Colonic mucosa (tissue), 4 donors: Measurements from ENCODE around the gene TBC1D8. TPM values are rescaled to one million over a fixed set of nuclear protein-coding genes. Genes with fewer than 3 reads are reported as not detected.

Experiments used
- DNase-seq: peaks from one replicate; pipeline ENCODE4 v3.0.0-alpha.2; 2020
- H3K27ac ChIP-seq: fragments of 200-600 bp; one replicate; pipeline ENCODE4 v1.8.0; 2021
- H3K27me3 ChIP-seq: fragments of 200-600 bp; one replicate; pipeline ENCODE4 v1.8.0; 2021
- H3K36me3 ChIP-seq: fragments of 200-600 bp; one replicate; pipeline ENCODE4 v1.8.0; 2021
- H3K4me1 ChIP-seq: fragments of 200-600 bp; one replicate; pipeline ENCODE4 v1.8.0; 2021; ENCODE audit warnings: mild to moderate bottlenecking
- H3K4me3 ChIP-seq: fragments of 200-600 bp; one replicate; pipeline ENCODE4 v1.8.0; 2021
- H3K9ac ChIP-seq, 2 donors: one replicate each; pipeline ENCODE4 v1.7.0; 2013; ENCODE audit warnings: control low read depth in 2 of 2, low read depth in 2 of 2, low read length in 2 of 2
- H3K9me3 ChIP-seq: fragments of 200-600 bp; one replicate; pipeline ENCODE4 v1.8.0; 2021
- intact Hi-C: fragments of 100-400 bp; cut with DNase I; formaldehyde crosslinking; loops from one replicate; pipeline ENCODE4 v1.14.1; 2022
- total RNA-seq, 2 donors: library from RNA; stranded (reverse); fragmentation: NEBNext Ultra II Directional in 1 of 2; extraction: Animal tissue kit (Norgen Biotek cat#: 25700) in 1 of 2; gene quantifications; one replicate each; pipeline ENCODE4 v1.2.1, GENCODE V29; 2021
- TF ChIP-seq, protein P1 (sequence below): fragments of 200-600 bp; IDR thresholded peaks from one replicate; pipeline ENCODE4 v1.8.0; 2022; ENCODE audit warnings: antibody characterized with exemption, mild to moderate bottlenecking
- donor health status: healthy.
- donor health status: DM: no; HTN: no; CAD: no.
- donor health status: DM: no; HTN: no; CAD: no.

TBC1D8 gene
- total RNA-seq, 2 donors from 2014 or later, result 10.3 to 11.8 TPM

DNA sequence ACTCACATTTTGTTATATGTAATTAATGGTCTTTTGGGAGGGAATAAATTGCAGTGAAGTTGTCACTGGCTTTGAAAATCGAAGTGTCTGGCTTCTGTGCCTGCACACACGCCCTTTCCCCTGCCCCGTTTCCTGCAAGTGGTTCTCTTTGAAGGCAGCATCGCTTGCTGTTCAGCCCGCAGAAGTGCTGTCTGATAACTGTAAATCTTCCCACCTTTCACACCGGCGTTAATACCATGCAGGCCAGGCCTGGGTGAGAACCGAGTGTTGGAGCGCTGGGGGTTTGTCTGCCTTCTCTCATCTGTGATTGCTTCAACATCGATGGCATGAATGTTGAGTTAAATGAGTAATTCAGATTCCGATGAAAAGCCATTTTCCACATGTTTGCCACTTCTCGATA, 187.0 kb downstream of the TBC1D8 start:
- TF ChIP-seq, protein P1, sequence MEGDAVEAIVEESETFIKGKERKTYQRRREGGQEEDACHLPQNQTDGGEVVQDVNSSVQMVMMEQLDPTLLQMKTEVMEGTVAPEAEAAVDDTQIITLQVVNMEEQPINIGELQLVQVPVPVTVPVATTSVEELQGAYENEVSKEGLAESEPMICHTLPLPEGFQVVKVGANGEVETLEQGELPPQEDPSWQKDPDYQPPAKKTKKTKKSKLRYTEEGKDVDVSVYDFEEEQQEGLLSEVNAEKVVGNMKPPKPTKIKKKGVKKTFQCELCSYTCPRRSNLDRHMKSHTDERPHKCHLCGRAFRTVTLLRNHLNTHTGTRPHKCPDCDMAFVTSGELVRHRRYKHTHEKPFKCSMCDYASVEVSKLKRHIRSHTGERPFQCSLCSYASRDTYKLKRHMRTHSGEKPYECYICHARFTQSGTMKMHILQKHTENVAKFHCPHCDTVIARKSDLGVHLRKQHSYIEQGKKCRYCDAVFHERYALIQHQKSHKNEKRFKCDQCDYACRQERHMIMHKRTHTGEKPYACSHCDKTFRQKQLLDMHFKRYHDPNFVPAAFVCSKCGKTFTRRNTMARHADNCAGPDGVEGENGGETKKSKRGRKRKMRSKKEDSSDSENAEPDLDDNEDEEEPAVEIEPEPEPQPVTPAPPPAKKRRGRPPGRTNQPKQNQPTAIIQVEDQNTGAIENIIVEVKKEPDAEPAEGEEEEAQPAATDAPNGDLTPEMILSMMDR, result no peak
- intact Hi-C loops, result no loop called here
- Histone ChIP-seq H3K27ac (no peak overlapping the region), H3K9me3 (no peaks in the 10 kb centered on the region), H3K9ac (no peak overlapping the region), H3K4me3 (no peak overlapping the region), H3K36me3 (no peaks in the 10 kb centered on the region), H3K4me1 (no peaks in the 10 kb centered on the region), H3K27me3 (no peaks in the 10 kb centered on the region)
- no peak for DNase-seq

DNA sequence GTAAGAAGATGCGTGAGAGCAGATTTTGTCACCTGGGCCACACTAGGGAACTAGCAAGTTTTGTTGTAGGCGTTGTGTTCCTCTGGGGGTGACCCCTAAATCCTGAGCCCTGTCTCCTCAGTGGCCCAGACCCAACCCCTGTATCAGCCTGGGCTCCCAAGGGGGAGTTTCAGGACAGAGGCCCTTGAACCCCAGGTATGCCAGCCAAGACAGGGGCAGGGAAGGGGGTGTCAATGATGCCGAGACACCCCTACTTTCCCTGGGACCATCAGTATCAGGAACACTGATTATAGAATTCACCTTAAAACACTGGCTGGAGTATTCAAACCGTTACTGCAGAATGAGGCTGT, 188.2 kb downstream of the TBC1D8 start:
- Histone ChIP-seq H3K36me3 (no peaks in the 10 kb centered on the region), H3K4me1 (no peaks in the 10 kb centered on the region), H3K27ac (no peak overlapping the region), H3K27me3 (no peaks in the 10 kb centered on the region), H3K9ac (no peak overlapping the region), H3K4me3 (no peak overlapping the region), H3K9me3 (no peaks in the 10 kb centered on the region)
- TF ChIP-seq, protein P1, result no peak
- DNase-seq, result no peak
- intact Hi-C loops, result no loop called here

DNA sequence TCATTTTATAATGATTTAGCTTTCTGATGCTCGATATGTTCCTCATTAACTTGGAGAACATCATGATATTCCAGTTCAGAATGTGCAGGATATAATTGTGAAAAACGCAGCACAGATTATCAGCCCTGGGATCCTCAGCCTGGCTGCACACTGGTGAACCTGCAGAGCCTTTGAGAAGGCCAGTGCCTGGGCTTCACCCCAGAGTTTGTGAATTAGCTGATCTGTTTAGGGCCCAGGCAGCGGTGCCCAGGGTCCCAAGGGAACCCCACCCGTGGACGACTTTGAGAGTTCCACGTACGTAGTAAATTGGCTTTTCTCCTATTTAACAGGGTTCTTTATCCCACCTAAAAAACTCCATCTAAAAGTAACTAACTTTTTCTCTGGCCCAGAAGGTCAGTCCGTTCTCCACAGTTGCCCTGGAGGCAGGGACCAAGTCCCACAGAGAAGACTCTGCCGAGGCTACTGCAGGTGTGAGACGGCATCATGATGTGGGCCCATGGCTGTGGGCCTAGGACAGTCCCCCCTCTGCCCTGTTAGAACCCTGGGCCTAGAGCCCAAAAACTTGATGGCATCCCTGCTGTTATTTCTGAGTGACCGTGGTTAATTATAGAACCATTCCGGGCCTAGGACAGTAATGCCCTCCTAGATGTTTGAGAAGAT, 188.7 kb downstream of the TBC1D8 start:
- Histone ChIP-seq H3K4me1 (no peaks in the 10 kb centered on the region), H3K36me3 (no peaks in the 10 kb centered on the region), H3K9me3 (no peaks in the 10 kb centered on the region), H3K4me3 (no peak overlapping the region), H3K27ac (no peak overlapping the region), H3K27me3 (no peaks in the 10 kb centered on the region), H3K9ac (no peak overlapping the region)
- TF ChIP-seq, protein P1, result no peak
- intact Hi-C loops, result no loop called here
- no peak for DNase-seq

DNA sequence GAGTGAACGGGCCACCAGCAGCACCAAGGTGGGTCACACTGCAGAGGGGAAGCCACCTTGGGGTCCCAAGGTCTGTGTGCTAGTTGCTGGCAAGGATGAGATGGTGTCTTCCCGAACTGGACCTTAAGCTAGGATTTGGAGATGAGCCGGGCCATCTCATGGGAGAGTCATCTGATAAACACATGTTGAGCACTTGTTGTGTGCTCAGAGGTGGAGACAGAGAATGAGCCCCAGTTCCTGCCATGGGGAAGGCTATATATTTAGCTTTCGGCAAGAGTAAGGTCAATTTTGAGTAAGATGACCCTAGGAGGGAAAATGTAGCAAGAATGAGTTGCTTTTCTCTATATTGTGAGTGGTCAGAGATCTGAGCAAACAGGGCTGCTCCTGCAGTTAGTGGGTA, 190.5 kb downstream of the TBC1D8 start:
- TF ChIP-seq, protein P1, result no peak
- Histone ChIP-seq H3K9ac (no peak overlapping the region), H3K4me1 (no peaks in the 10 kb centered on the region), H3K36me3 (no peaks in the 10 kb centered on the region), H3K9me3 (no peaks in the 10 kb centered on the region), H3K4me3 (no peak overlapping the region), H3K27ac (no peak overlapping the region), H3K27me3 (no peaks in the 10 kb centered on the region)
- intact Hi-C loops, result no loop called here
- DNase-seq, result no peak

DNA sequence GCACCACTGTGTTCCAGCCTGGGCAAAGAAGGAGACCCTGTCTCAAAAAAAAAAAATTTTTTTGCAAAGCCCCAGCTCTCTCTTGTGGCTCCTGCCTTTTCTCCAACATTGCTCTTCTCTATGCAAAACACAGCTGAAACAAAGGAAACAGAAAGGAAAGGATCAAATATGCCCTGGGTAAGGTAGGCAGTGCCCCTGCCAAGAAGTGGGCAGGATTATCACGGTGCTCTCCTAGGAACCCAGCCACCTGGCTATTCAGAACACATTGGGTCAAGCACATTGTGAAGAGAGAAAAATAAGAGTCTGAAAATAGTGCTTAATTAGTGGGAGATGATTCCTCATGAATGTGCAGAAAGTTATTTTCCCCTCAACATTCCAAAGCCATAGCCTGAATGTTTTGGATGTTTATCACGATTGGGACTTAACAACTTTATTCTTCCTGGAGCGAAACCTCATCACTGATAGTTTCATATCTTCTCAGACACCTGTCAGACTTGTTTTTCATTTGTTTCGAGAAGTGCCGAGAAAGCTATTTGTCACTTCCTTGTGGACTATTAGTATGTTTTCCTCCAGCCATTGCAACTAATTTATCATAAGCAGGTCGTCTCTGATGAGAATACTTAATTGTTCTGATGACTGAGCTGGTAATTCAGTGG, 191.8 kb downstream of the TBC1D8 start:
- Histone ChIP-seq H3K27ac (no peak overlapping the region), H3K9me3 (no peaks in the 10 kb centered on the region), H3K4me1 (no peaks in the 10 kb centered on the region), H3K36me3 (no peaks in the 10 kb centered on the region), H3K9ac (no peak overlapping the region), H3K4me3 (no peak overlapping the region), H3K27me3 (no peaks in the 10 kb centered on the region)
- intact Hi-C loops, result no loop called here
- DNase-seq, result no peak
- TF ChIP-seq, protein P1, result no peak
